HepG2 (cell line): ENCODE measurements around the gene NFYB. TPM values are rescaled to one million over a fixed set of nuclear protein-coding genes. Genes with fewer than 3 reads are reported as not detected.
A peak's percentile ranks its signal among the peaks of the same experiment; 100 is the strongest.

Experiments
- ATAC-seq: fragments of 200-7000 bp; cut with Tn5 transposase; 3 replicates; pipeline ENCODE4 v1.9.1; 2020; ENCODE audit warnings: mild to moderate bottlenecking, moderate library complexity
- BruUV-seq: library from RNA; stranded (reverse); fragments of 400-500 nt; replicated peaks from 2 replicates; lab custom pipeline; 2021; lab: Mats Ljungman, UMichigan
- CTCF ChIA-PET: fragments of 300-600 bp; formaldehyde crosslinking; extraction: SDS; loops from one replicate; lab custom pipeline; 2021; ENCODE audit warnings: low total read pairs, inconsistent platforms, low intra/inter-chr PET ratio; lab: Yijun Ruan, JAX
- POLR2A ChIA-PET: fragments of 350-600 bp; sonication (Branson Sonifier 250); formaldehyde crosslinking; loops from one replicate; lab custom pipeline; 2020; ENCODE audit warnings: antibody characterized with exemption, inconsistent platforms; lab: Yijun Ruan, JAX
- DNase-seq: peaks from one replicate; pipeline ENCODE4 v3.0.0-alpha.2; 2015; ENCODE audit warnings: low spot score
- FAIRE-seq: peaks from 3 replicates; lab custom pipeline; 2011; peaks lifted over from hg19 to GRCh38; lab: Jason Lieb, UNC
- H2AFZ ChIP-seq: one replicate; pipeline ENCODE4 v1.6.1; 2011; ENCODE audit warnings: low read length, inconsistent platforms
- H3K27ac ChIP-seq: fragments of 300-600 bp; 3 replicates; pipeline ENCODE4 v1.8.0; 2011; ENCODE audit warnings: mixed run types, mild to moderate bottlenecking, mixed read lengths, low read length, inconsistent platforms; ENCODE audit not compliant: insufficient read depth; ENCODE audit errors: extremely low read length
- H3K27me3 ChIP-seq, 2 experiments: fragments of 200-600 bp in 1 of 2; 2 replicates in 1 of 2; 3 replicates in 1 of 2; pipeline versions ENCODE4 v1.6.0 to v1.8.0; 2011; ENCODE audit warnings: low read length in 2 of 2, mild to moderate bottlenecking in 2 of 2, moderate library complexity in 2 of 2, inconsistent platforms in 1 of 2; ENCODE audit not compliant: insufficient read depth in 2 of 2, control insufficient read depth in 1 of 2
- H3K36me3 ChIP-seq, 2 experiments: fragments of 200-600 bp in 1 of 2; replicated peaks in 1 of 2; 2 replicates in 1 of 2; 3 replicates in 1 of 2; pipeline versions ENCODE4 v1.5.1 to v1.8.0; 2011; ENCODE audit warnings: low read length in 2 of 2, inconsistent platforms in 1 of 2; ENCODE audit not compliant: insufficient read depth in 2 of 2, control insufficient read depth in 1 of 2
- H3K4me1 ChIP-seq: 2 replicates; pipeline ENCODE4 v1.5.1; 2012; ENCODE audit warnings: low read length, inconsistent platforms; ENCODE audit not compliant: insufficient read depth
- H3K4me2 ChIP-seq: 2 replicates; pipeline ENCODE4 v1.6.0; 2011; ENCODE audit warnings: low read depth, low read length, inconsistent platforms
- H3K4me3 ChIP-seq, 3 experiments: fragments of 200-600 bp in 1 of 3; sonication (generic), shearing (Covaris generic) in 1 of 3; replicated peaks in 1 of 3; 2 replicates each; pipeline ENCODE4 v1.5.1; 2011 to 2016; ENCODE audit warnings: low read length in 3 of 3, inconsistent platforms in 2 of 3, low read depth in 2 of 3, mild to moderate bottlenecking in 2 of 3, control low read depth in 1 of 3, mixed read lengths in 1 of 3; ENCODE audit not compliant: insufficient read depth in 1 of 3
- H3K79me2 ChIP-seq: one replicate; pipeline ENCODE4 v1.6.1; 2011; ENCODE audit warnings: low read length, inconsistent platforms; ENCODE audit not compliant: insufficient read depth
- H3K9ac ChIP-seq: 2 replicates; pipeline ENCODE4 v1.6.0; 2011; ENCODE audit warnings: mild to moderate bottlenecking, low read depth, low read length, inconsistent platforms; ENCODE audit not compliant: insufficient read depth
- H3K9me3 ChIP-seq: 2 replicates; pipeline ENCODE4 v1.5.1; 2012; ENCODE audit warnings: mild to moderate bottlenecking, low read length
- H4K20me1 ChIP-seq: 2 replicates; pipeline ENCODE4 v1.6.0; 2011; ENCODE audit warnings: inconsistent platforms, mild to moderate bottlenecking, low read length, moderate library complexity; ENCODE audit not compliant: insufficient read depth
- ARID3A ChIP-seq: IDR thresholded peaks from 2 replicates; pipeline ENCODE4 v1.6.1; 2012; ENCODE audit warnings: low read depth, low read length, improper control_type of control experiment
- ATF1 ChIP-seq: IDR thresholded peaks from 2 replicates; pipeline ENCODE4 v1.6.1; 2016; ENCODE audit warnings: mild to moderate bottlenecking, control low read depth
- CC2D1A ChIP-seq: sonication (generic); formaldehyde crosslinking; IDR thresholded peaks from 2 replicates; pipeline ENCODE4 v1.8.1; 2023; ENCODE audit warnings: mild to moderate bottlenecking, missing genetic modification reagents
- ESRRA ChIP-seq: sonication (generic); formaldehyde crosslinking; IDR thresholded peaks from 2 replicates; pipeline ENCODE4 v1.5.1; 2020; ENCODE audit warnings: mild to moderate bottlenecking, low read depth, missing genetic modification reagents
- HMGXB4 ChIP-seq, 2 experiments: sonication (generic) in 1 of 2; formaldehyde crosslinking in 1 of 2; IDR thresholded peaks; 2 replicates each; pipeline versions ENCODE4 v1.4.0 to v1.6.1; 2018 to 2020; ENCODE audit warnings: missing genetic modification reagents in 2 of 2, borderline replicate concordance in 1 of 2, low read depth in 1 of 2, mild to moderate bottlenecking in 1 of 2, missing biosample characterization in 1 of 2
- KDM1A ChIP-seq: IDR thresholded peaks from 2 replicates; pipeline ENCODE4 v1.6.1; 2016; ENCODE audit warnings: missing compliant biosample characterization
- MTF2 ChIP-seq: sonication (generic); formaldehyde crosslinking; IDR thresholded peaks from 2 replicates; pipeline ENCODE4 v1.5.0; 2020; ENCODE audit warnings: missing genetic modification reagents, borderline replicate concordance
- MZF1 ChIP-seq: sonication (generic); formaldehyde crosslinking; IDR thresholded peaks from 2 replicates; pipeline ENCODE4 v1.8.1; 2023; ENCODE audit warnings: mild to moderate bottlenecking, missing genetic modification reagents, borderline replicate concordance
- NFRKB ChIP-seq: fragments of 450-650 bp; IDR thresholded peaks from 2 replicates; pipeline ENCODE4 v1.6.1; 2017
- SMAD3 ChIP-seq: sonication (generic); formaldehyde crosslinking; IDR thresholded peaks from 2 replicates; pipeline ENCODE4 v1.4.0; 2020; ENCODE audit warnings: missing genetic modification reagents
- TFAP4 ChIP-seq: sonication (generic); IDR thresholded peaks from 2 replicates; pipeline ENCODE4 v1.6.1; 2016; ENCODE audit warnings: low read depth, borderline replicate concordance
- XBP1 ChIP-seq: sonication (generic); formaldehyde crosslinking; IDR thresholded peaks from 2 replicates; pipeline ENCODE4 v1.5.0; 2020; ENCODE audit warnings: missing genetic modification reagents
- ZNF484 ChIP-seq: sonication (generic); formaldehyde crosslinking; IDR thresholded peaks from 2 replicates; pipeline ENCODE4 v1.5.1; 2020; ENCODE audit warnings: mild to moderate bottlenecking, low read depth, missing genetic modification reagents, borderline replicate concordance
- ZNF556 ChIP-seq: sonication (generic); formaldehyde crosslinking; IDR thresholded peaks from 2 replicates; pipeline ENCODE4 v1.4.0; 2020; ENCODE audit warnings: mild to moderate bottlenecking, missing genetic modification reagents, borderline replicate concordance
- ZNF609 ChIP-seq: sonication (generic); formaldehyde crosslinking; IDR thresholded peaks from 2 replicates; pipeline ENCODE4 v1.4.0; 2020; ENCODE audit warnings: mild to moderate bottlenecking, missing genetic modification reagents, borderline replicate concordance
- WGBS: methylation state at CpG from one replicate; pipeline ENCODE4 v1.1.6; 2017; ENCODE audit warnings: low lambda C conversion rate; 5-methylcytosine and 5-hydroxymethylcytosine counted together
- in situ Hi-C: cut with HindIII; loops from 2 replicates; pipeline ENCODE4 v1.10.0; 2017; ENCODE audit warnings: low pct_unique_long_range_greater_than_20kb; ENCODE audit not compliant: extremely low pct_ligation_motif_present
- intact Hi-C: fragments of 100-400 bp; cut with micrococcal nuclease; formaldehyde crosslinking; loops from one replicate; pipeline ENCODE4 v1.10.0; 2022; ENCODE audit not compliant: unreplicated experiment
- polyA plus RNA-seq, 8 experiments: library from polyadenylated mRNA; depleted of rRNA in 3 of 8; stranded (reverse) in 7 of 8; unstranded in 1 of 8; fragments of >200 nt; fragmentation: Illumina TruSeq in 4 of 8; extraction: Trizol in 4 of 8; gene quantifications; 2 replicates each; pipeline versions ENCODE4 v1.2.1 to v1.2.3, GENCODE V29; 2011 to 2016; ENCODE audit warnings: low read depth in 4 of 8, missing spikeins in 1 of 8, mixed read lengths in 1 of 8; ENCODE audit not compliant: insufficient read depth in 1 of 8
- total RNA-seq, 5 experiments: library from RNA; depleted of rRNA; stranded (reverse); fragments of >200 nt; fragmentation: Illumina TruSeq; extraction: Trizol; gene quantifications; 2 replicates each; pipeline ENCODE4 v1.2.3, GENCODE V29; 2016; ENCODE audit warnings: low read depth in 1 of 5

The NFYB gene
- total and polyA plus RNA-seq, 2 of the 13 experiments (the other 11 are each of a cell fraction or from before 2014, with no cell fraction given): 18.7 to 36.6 TPM

GRCh38 chr12:104130760-104131159 is 7.2 kb downstream of the NFYB start:
- H3K9ac ChIP-seq: no peak overlapping the region
- peak overlapping the region; percentile 41; the same call in 1 of the 2 replicates for H3K4me2 ChIP-seq
- no peak overlapping the region for H2AFZ ChIP-seq
- H4K20me1 ChIP-seq: no peaks in the 10 kb centered on the region
- peak overlapping the region; percentile 38 for H3K27ac ChIP-seq
- ATAC-seq (no peak), DNase-seq (no peak), FAIRE-seq (no peak)
- in situ Hi-C loops: no loop called here
- peaks cover 5 to 20% of the 10 kb centered on the region in 2 experiments; a peak in 4 of 5 replicates for H3K36me3 ChIP-seq
- 57% methylated on average over 2 of the region's 2 CpGs for WGBS
- intact Hi-C loops: loop anchor here (10.0 kb wide), 1 partner anchor 166 kb away; the partner anchor contains the start of gene TDG
- no TSS peak for BruUV-seq
- H3K4me1 ChIP-seq: peaks cover 50% of the 10 kb centered on the region
- peaks cover 7% of the 10 kb centered on the region for H3K79me2 ChIP-seq
- no peak overlapping the region for H3K4me3 ChIP-seq
- no peaks in the 10 kb centered on the region for H3K9me3 ChIP-seq
- no peaks in the 10 kb centered on the region for H3K27me3 ChIP-seq
- ChIA-PET CTCF (no interaction called here), POLR2A (no interaction called here)
- TF ChIP-seq ZNF484 (CRISPR knock-in tag) (no peak), ESRRA (CRISPR knock-in tag) (no peak), MTF2 (CRISPR knock-in tag) (no peak), NFRKB (no peak), MZF1 (no peak), TFAP4 (no peak), ATF1 (CRISPR knock-in tag) (no peak), CC2D1A (CRISPR knock-in tag) (no peak), HMGXB4 (CRISPR knock-in tag; IDR thresholded peaks at IDR 0.05; ENCODE audit: borderline replicate concordance in 1 of 2, low read depth in 1 of 2) (no peak), KDM1A (no peak), ZNF556 (CRISPR knock-in tag) (no peak), XBP1 (CRISPR knock-in tag) (no peak), ZNF609 (CRISPR knock-in tag) (no peak), SMAD3 (CRISPR knock-in tag) (no peak), ARID3A (no peak)
